MG63 (cell line): ENCODE measurements around the gene NKAIN1. TPM values are rescaled to one million over a fixed set of nuclear protein-coding genes. Genes with fewer than 3 reads are reported as not detected.
"Not testable (repeated sequence)": the region's sequence is repeated elsewhere in the genome, so short reads cannot be mapped to it uniquely, and the experiment has no call there.

Experiments
- DNase-seq: peaks from one replicate; pipeline ENCODE4 v3.0.0-alpha.2; 2020
- H3K27me3 ChIP-seq: fragments of 250-450 bp; sonication (Bioruptor Pico); 2 replicates; pipeline ENCODE4 v1.5.1; 2020; ENCODE audit warnings: mild to moderate bottlenecking, moderate library complexity
- H3K36me3 ChIP-seq: fragments of 250-450 bp; sonication (Bioruptor Pico); 2 replicates; pipeline ENCODE4 v1.5.1; 2020; ENCODE audit warnings: mild to moderate bottlenecking, moderate library complexity
- H3K4me3 ChIP-seq: fragments of 250-450 bp; sonication (Bioruptor Pico); 2 replicates; pipeline ENCODE4 v1.5.1; 2020; ENCODE audit warnings: mild to moderate bottlenecking, moderate library complexity
- H3K9me3 ChIP-seq: fragments of 250-450 bp; sonication (Bioruptor Pico); 2 replicates; pipeline ENCODE4 v1.5.1; 2020; ENCODE audit warnings: mild to moderate bottlenecking, moderate library complexity
- total RNA-seq: library from RNA; depleted of rRNA; stranded (reverse); fragments of >200 nt; shearing (Covaris generic); gene quantifications from 2 replicates; pipeline ENCODE4 v1.2.3, GENCODE V29; 2014; ENCODE audit warnings: low replicate concordance; rRNA removed

NKAIN1 gene
- 0.43 and 1.0 TPM in 2 replicates for total RNA-seq

DNA sequence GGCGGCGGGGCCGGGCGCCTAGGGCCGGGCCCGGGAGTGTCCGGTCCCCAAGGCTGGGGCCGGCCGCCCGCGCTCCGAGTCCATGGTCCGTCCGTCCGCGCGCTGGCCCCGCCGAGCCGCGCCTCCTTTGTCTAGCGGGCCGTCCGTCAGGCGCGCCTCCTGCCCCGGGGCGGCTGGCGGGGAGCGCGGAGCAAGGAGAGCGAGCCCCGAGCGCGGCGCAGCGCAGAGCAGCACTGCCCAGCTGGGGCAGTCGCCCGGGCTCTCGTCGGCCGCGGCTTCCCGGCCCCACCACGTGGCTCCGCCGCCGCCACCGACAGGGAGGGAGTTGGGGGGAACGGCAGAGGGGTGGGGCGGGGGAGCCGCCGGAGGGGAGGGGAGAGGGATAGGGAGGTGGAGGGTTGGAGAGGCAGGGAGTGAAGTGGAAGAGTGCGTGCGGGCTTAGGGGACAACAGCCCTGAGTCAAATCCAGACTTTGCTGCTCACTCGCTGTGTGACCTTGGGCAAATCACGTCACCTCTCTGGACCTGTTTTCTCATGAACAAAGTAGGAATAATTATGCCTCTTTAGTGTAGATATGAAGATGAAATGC is at the start of gene NKAIN1:
Gene NKAIN1 (minus strand): TSS at position 235 of the 589 bp plus-strand sequence. CDS start 340 bp downstream, outside the sequence.
- Histone ChIP-seq H3K4me3 (peak within 1 kb of the TSS; percentile 39), H3K36me3 (no peaks in the 10 kb centered on the region), H3K27me3 (peaks cover 13% of the 10 kb centered on the region), H3K9me3 (no peaks in the 10 kb centered on the region)
- DNase-seq, result peak; percentile 60

DNA sequence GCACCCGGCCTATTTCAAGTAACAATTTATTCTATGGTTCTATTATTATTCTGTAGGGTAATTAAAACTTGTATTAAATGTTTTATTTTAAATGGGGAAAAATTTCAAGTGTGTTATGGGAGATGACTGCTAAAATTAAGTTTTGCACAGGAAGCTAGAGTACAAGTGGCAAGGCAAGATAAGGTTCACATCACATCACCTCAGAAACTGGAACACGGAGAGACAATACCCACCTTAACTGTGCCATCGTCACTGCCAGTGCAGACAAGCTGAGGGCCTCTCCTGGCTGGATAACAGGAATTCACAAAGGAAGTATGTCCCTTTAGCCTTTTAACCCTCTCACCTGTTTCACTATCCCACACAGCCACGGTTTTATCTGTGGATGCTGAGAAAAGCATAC is 49.3 kb upstream of the NKAIN1 start:
- Histone ChIP-seq H3K4me3 (no peak overlapping the region), H3K36me3 (peaks cover 80% of the 10 kb centered on the region), H3K27me3 (no peaks in the 10 kb centered on the region), H3K9me3 (no peaks in the 10 kb centered on the region)
- DNase-seq, result no peak

DNA sequence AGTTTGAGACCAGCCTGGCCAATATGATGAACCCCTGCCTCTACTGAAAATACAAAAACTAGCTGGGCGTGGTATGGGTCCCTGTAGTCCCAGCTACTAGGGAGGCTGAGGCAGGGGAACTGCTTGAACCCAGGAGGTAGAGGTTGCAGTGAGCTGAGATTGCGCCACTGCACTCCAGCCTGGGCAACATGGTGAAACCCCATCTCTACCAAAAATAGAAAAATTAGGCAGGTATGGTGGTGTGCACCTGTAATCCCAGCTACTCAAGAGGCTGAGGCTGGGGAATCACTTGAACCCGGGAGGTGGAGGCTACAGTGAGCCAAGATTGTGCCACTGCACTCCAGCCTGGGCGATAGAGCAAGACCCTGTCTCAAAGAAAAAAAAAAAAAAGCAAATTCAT is 48.1 kb upstream of the NKAIN1 start:
- peaks cover 80% of the 10 kb centered on the region for H3K36me3 ChIP-seq
- not testable (repeated sequence) for H3K9me3 ChIP-seq, H3K4me3 ChIP-seq

DNA sequence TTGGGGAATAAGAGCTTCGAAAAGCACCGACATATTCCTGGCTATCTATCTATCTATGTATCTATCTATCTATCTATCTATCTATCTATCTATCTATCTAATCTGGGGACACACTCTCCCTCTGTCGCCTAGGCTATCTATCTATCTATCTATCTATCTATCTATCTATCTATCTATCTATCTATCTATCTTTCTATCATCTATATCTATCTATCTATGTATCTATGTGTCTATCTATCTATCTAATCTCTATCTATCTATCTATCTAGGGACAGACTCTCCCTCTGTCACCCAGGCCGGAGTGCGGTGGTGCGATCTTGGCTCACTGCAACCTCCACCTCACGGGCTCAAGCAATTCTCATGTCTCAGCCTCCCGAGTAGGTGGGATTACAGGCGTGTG is 42.7 kb upstream of the NKAIN1 start:
- DNase-seq, H3K4me3 ChIP-seq, H3K27me3 ChIP-seq, H3K9me3 ChIP-seq: not testable (repeated sequence)
- peaks cover 81% of the 10 kb centered on the region for H3K36me3 ChIP-seq

More for the DNA sequence above, 48.1 kb upstream of the NKAIN1 start:
- DNase-seq, H3K27me3 ChIP-seq: not testable (repeated sequence)

DNA sequence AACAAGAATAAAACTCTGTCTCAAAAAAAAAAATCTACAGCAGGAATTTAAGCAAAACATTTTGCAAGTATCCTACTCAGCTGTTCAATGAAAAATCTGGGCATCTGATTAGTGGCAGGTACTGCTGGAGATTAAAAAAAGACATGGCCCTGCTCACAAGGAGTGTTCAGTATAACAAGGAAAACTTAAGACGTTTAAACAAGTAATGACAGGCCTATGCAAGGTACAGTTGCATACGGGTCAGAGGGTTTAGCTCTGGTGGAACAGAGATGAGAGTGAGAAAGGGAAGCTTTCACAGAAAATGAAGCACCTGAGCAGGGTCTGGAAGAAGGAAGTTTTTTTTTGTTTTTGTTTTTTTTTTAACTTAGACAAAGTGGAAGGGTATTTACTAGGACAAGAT is 33.9 kb upstream of the NKAIN1 start:
- H3K9me3 ChIP-seq, result no peaks in the 10 kb centered on the region
- H3K4me3 ChIP-seq, result no peak overlapping the region
- H3K36me3 ChIP-seq, result peaks cover 78% of the 10 kb centered on the region
- no peaks in the 10 kb centered on the region for H3K27me3 ChIP-seq
- DNase-seq, result no peak

DNA sequence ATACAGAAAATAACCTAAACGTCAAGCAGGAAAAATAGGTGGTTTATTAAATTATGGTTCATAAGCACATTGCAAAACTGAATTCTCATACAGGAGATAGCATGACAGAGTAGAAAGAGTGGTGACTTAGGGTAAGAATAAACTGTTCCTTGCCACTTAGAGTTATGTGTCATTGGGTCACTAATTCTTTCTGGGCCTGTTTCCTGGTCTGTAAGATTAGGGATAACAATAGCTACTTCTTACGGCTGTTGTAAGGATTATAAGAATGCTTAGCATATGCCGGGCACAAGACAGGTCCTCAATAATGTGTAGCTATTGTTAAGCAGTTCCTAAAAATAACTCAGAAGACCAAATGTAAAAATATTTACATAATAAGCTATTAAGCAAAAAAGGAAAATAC is 32.7 kb upstream of the NKAIN1 start:
- no peak overlapping the region for H3K4me3 ChIP-seq
- H3K27me3 ChIP-seq, result no peaks in the 10 kb centered on the region
- DNase-seq, result no peak
- H3K36me3 ChIP-seq, result peaks cover 73% of the 10 kb centered on the region
- H3K9me3 ChIP-seq, result no peaks in the 10 kb centered on the region

DNA sequence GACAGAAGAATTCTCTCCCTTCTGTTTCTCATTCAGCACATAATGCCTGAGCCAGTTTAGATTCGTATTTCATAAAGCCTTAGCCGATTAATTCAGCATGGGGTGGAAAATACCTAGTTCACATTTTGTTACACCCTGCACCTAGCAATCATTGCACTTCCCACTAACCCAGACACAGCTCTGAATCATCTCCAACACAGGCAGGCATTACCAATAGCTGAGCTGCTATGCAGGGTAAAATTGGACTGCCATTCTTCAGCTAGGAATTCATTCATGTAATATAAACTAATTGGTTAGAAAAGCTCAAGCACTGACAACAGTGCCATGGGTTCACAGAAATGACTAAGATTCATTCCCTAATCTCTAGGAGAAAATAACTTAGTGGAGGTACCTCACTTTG is 26.9 kb upstream of the NKAIN1 start:
- H3K36me3 ChIP-seq, result peaks cover 78% of the 10 kb centered on the region

DNA sequence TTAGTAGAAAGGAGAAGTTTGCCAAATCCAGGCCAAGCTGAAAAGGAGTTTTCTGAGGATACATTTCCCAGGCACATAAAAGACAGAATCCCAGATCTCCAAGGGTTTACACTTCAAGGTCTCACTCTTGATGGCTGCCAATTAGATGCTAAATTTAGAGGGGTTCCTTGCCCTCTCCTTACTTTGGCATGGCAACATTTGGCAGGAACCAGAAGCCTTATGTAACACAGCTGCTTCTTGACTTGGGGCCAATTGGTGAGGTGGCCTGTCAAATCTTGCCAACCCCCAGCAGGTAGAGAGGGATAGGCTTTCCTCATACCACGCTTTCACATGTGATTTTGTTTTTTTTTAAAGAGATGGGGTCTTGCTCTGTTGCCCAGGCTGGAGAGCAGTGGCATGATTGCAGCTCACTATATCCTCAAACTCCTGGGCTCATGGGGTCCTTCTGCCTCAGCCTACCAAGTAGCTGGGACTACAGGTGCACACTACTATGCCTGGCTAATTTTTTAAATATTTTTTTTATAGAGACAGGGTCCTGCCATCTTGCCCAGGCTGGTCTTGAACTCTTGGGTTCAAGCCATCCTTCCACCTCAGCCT is 25.2 kb upstream of the NKAIN1 start:
- Histone ChIP-seq H3K4me3 (no peak overlapping the region), H3K27me3 (no peaks in the 10 kb centered on the region), H3K36me3 (peaks cover 74% of the 10 kb centered on the region), H3K9me3 (no peaks in the 10 kb centered on the region)
- DNase-seq, result peak; percentile 19

More for the DNA sequence above, 26.9 kb upstream of the NKAIN1 start:
- no peak overlapping the region for H3K4me3 ChIP-seq
- H3K9me3 ChIP-seq, result no peaks in the 10 kb centered on the region
- H3K27me3 ChIP-seq, result no peaks in the 10 kb centered on the region
- DNase-seq, result no peak

DNA sequence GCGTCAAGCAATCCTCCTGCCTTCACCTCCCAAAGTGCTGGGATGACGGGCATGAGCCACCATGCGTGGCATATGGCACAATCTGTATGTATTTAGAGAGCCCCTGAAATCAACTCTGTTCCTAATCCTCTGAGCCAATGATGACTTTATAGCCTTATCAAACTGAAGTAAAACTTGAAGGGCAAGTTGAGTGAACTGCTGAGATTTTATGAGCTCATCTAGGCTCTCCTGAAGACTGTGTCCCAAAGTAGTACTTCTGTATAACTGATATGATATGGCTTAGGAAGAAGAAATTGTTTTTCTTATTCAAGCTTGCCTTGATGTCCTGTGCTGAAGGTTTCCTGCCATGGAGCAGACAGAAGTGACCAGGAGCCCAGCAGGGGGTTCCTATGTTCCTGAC is 23.7 kb upstream of the NKAIN1 start:
- Histone ChIP-seq H3K27me3 (no peaks in the 10 kb centered on the region), H3K4me3 (no peak overlapping the region), H3K9me3 (no peaks in the 10 kb centered on the region), H3K36me3 (peaks cover 69% of the 10 kb centered on the region)
- no peak for DNase-seq

DNA sequence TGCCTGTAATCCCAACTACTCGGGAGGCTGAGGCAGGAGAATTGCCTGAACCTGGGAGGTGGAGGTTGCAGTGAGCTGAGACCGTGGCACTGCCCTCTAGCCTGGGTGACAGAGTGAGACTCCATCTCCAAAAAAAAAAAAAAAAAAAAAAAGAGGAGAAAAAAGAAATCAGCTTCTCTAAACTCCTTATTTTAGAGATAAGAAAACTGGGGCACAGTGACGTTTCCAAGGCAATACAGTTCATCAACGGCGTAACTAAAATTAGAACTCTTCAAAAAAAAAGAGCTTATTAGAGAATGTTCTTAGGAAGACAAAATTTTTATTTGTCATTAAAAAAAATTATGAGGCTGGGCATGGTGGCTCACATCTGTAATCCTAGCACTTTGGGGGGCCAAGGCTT is 22.7 kb upstream of the NKAIN1 start:
- peaks cover 73% of the 10 kb centered on the region for H3K36me3 ChIP-seq
- not testable (repeated sequence) for H3K27me3 ChIP-seq, H3K9me3 ChIP-seq, DNase-seq, H3K4me3 ChIP-seq

DNA sequence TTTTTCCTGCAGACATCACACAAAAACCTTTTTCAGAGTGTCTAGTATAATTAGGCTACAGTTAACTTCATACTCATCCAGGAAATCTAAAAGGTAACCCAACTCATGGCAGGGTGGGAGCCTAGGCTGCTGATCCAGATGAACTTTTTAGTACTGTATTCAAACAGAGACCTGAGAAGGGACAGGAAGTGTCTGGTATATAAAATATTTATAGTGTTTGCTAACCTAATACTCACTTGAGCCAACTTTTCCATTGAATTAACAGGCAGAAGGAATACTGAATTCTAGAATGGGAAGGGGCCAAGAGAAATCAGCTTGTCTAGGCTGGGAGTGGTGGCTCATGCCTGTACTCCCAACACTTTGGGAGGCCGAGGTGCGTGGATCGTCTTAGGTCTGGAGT is 22.2 kb upstream of the NKAIN1 start:
- DNase-seq, result no peak
- H3K9me3 ChIP-seq, result no peaks in the 10 kb centered on the region
- H3K27me3 ChIP-seq, result no peaks in the 10 kb centered on the region
- H3K36me3 ChIP-seq, result peaks cover 70% of the 10 kb centered on the region
- H3K4me3 ChIP-seq, result no peak overlapping the region

DNA sequence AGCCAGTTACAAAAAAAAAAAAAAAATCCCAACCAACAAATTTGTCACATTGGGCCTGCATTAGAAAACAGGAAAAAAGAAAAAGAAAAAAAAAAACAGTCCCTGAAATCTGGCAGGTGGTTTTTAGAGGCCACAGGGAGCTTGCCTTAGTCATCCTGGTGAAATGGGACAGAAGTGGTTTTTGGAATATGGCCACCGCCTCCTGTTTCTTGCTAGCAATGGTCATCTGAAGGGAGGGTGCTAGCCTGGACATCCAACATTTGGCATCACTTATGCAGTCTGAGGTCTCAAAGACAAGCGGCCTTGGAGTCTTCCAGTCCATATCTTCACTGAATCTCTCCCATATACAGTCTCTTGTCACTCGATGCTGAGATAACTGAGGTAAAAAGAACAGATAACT is 20.1 kb upstream of the NKAIN1 start:
- no peak overlapping the region for H3K4me3 ChIP-seq
- peaks cover 57% of the 10 kb centered on the region for H3K36me3 ChIP-seq
- no peaks in the 10 kb centered on the region for H3K27me3 ChIP-seq
- peak; percentile 21 for DNase-seq
- no peaks in the 10 kb centered on the region for H3K9me3 ChIP-seq

DNA sequence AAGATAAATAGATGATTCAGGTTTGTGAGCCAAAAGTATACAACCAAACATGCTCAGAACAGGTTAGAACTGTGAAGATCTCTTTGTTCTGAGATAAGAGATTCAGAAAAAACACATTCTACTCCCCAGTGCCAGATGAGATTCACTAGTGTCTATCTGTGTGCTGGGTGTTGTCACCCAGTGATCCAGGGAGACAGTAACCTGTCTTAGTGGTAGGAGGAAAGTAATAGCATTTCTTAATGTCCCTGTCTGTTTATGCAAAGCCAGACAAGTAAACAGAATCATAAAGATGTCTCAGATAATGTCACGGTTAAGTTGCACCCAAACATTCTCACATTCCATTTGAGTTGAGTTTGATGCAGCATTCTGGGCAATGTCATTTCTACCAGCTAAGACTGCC is 18.9 kb upstream of the NKAIN1 start:
- Histone ChIP-seq H3K36me3 (peaks cover 48% of the 10 kb centered on the region), H3K9me3 (no peaks in the 10 kb centered on the region), H3K4me3 (no peak overlapping the region), H3K27me3 (no peaks in the 10 kb centered on the region)
- no peak for DNase-seq

DNA sequence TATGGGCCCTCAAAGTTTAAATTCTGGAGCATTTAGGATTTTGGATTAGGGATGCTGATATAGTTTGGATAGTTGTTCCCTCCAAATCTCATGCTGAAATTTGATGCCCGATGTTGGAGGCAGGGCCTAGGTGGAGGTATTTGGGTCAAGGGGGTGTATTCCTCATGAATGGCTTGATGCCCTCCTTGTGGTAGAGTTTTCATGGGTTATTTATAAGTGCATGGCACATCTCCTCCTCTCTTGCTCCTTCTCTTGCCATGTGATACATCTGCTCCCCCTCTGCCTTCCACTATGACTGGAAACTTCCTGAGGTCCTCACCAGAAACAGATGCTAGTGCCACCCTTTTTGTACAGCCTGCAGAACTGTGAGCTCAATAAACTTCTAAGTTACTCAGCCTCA is 17.5 kb upstream of the NKAIN1 start:
- Histone ChIP-seq H3K27me3 (no peaks in the 10 kb centered on the region), H3K4me3 (no peak overlapping the region), H3K9me3 (no peaks in the 10 kb centered on the region), H3K36me3 (peaks cover 39% of the 10 kb centered on the region)
- no peak for DNase-seq

DNA sequence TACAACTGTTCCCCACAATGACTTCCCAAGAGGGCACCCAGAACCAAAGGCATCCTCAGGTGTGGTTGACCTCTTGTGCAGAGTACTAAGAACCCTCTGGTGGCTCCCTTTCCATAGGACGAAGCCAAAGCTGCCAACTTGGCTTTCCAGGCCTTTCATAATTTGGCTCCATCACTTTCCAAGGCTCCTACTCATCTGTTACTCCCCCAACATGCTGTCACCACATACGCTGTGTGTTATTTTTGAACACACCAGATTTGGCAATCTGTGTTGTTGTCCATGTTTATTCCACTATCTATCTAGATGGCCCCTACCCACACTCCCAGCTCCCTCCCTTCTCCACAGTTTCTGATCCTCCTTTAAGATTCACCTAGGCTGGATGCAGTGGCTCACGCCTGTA is 10.2 kb upstream of the NKAIN1 start:
- H3K9me3 ChIP-seq, result no peaks in the 10 kb centered on the region
- H3K36me3 ChIP-seq, result no peaks in the 10 kb centered on the region
- no peaks in the 10 kb centered on the region for H3K27me3 ChIP-seq
- DNase-seq, result no peak
- H3K4me3 ChIP-seq, result no peak overlapping the region

DNA sequence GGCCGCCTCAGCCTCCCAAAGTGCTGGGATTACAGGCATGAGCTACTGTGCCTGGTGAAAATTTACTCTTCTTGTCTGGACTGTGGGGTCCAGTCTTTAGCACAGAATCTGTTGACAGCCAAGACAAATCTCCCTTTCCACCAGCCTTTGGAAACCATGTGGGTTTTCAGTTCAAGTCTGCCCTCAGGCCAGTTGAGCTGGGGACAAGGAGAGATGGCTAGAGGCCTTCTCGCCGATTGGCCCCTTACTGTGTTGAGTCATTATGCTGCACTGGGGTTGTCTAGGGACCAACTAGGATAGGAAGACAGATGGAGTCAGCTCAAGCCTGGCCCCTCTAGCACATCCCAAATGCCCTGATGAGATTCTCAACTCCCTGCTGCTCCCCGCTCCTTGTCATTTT is 8.6 kb upstream of the NKAIN1 start:
- Histone ChIP-seq H3K9me3 (no peaks in the 10 kb centered on the region), H3K27me3 (no peaks in the 10 kb centered on the region), H3K4me3 (no peak overlapping the region), H3K36me3 (no peaks in the 10 kb centered on the region)
- DNase-seq, result no peak

DNA sequence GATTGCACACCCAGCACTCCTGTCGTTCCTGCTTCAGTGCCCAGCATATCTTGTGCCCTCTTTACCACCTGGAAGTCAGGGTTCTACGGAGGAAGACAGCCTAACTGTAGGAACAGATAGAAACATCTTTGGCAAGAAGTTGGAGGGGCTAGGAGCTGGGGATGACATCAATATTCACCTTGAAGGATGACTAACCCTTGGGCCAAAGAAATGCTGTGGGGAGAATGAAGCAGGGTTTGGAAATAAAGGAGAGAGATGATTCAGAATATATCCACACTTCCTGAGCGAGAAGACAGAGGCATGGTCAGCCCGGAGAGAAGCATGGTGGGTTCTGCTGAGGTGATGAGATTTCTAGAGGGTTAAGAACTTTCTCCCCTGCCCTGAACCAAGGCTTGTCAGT is 4.6 kb upstream of the NKAIN1 start:
- Histone ChIP-seq H3K36me3 (no peaks in the 10 kb centered on the region), H3K9me3 (no peaks in the 10 kb centered on the region), H3K27me3 (peaks cover 3% of the 10 kb centered on the region; the same call in 1 of the 2 replicates), H3K4me3 (no peak overlapping the region)
- no peak for DNase-seq

DNA sequence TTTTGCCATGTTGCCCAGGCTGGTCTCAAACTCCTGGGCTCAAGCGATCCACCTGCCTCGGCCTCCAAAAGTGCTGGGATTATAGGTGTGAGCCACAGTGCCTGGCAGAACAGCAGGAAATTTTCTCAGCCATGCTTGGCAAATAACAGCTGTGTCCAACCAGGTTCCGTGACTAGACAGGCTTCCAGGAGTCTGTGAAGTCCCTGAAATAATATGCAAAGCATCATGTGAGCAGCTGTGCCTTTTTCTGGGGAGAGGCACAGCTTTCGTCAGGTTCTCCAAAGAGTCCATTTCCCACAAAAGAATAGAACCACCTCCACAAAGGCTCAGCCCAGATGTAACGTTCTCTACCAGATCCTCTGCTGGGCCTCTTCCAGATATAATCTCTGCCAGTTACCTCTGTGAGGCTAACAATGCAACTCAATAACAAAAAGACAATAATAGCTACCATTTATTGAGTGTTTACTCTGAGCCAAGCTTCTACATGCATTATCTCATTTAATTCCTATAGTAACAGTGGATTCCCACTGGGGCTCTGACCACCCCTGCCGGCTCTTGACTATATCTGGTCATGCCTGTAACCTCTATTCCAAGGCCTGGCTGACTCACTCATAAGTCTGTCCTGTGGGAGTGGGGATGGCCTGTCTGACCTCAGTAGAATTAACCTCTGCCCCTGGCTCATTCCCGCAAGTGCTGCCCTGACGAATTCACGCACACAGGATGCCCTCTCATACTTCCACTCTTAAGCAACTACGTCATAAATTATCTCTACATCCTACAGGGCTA is 4.0 kb upstream of the NKAIN1 start:
- Histone ChIP-seq H3K4me3 (no peak overlapping the region), H3K9me3 (no peaks in the 10 kb centered on the region), H3K27me3 (peaks cover 9% of the 10 kb centered on the region), H3K36me3 (no peaks in the 10 kb centered on the region)
- peak; percentile 52 for DNase-seq
